ENCODE data around the gene TMEM163. TPM values are rescaled to one million over a fixed set of nuclear protein-coding genes. Genes with fewer than 3 reads are reported as not detected.
"Not testable (repeated sequence)": the region's sequence is repeated elsewhere in the genome, so short reads cannot be mapped to it uniquely, and the experiment has no call there.

The TMEM163 gene
- total RNA-seq, 2 donors from 2014 or later: 0.57 to 1.3 TPM

DNA sequence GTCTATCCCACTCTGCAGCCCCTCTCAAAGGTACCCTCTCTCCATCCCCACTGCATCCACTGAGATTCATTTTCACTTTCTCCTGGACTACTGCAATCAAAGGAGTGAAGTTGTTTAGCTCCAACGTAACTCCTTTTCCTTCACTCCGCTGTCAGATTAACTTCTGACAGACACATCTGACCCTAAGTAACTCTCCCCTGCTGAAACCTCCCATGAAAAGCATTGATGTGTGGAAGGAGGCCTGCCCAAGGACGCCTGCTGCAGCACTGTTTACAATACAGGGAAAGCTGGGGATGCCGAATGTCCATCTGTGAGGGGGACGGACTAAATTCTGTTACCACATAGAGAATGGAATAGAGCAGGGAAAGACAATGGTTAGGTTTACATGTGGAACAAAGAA, 114.8 kb downstream of the TMEM163 start:
- Mint-ChIP-seq H3K27ac (no peak overlapping the region), H3K4me3 (no peak overlapping the region), H3K27me3 (peaks cover 29% of the 10 kb centered on the region), H3K4me1 (peaks cover 4% of the 10 kb centered on the region), H3K36me3 (ENCODE audit: low read depth) (peaks cover 3% of the 10 kb centered on the region)
- DNase-seq (no peak), ATAC-seq (no peak)
- no peaks in the 10 kb centered on the region for H3K9me3 ChIP-seq (ENCODE audit: control insufficient read depth, low read length, poor library complexity, severe bottlenecking)

GRCh38 chr2:134602666-134603065, 116.1 kb downstream of the TMEM163 start:
- peaks cover 3% of the 10 kb centered on the region for H3K36me3 Mint-ChIP-seq (ENCODE audit: low read depth)

DNA sequence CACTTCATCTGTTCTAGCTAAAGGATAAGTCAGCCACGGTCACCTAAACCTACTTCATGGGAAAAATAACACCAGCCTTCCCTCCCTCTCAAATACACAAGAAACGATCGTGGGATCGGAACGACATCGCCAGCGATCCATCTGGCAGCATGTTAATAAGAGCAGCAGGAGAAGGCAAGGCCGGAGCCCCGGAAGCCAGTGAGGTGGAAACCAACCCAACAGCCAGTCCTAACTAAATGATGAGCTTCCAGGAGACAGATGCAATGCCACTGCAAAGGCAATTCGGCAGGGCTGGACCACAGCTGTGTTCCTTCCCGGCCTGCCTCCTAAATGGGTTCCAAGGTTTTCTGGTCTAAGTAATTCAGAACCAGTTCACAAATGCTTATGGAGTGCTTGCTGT, 117.5 kb downstream of the TMEM163 start:
- peaks cover 25% of the 10 kb centered on the region for H3K27me3 Mint-ChIP-seq
- peaks cover 4% of the 10 kb centered on the region for H3K4me1 Mint-ChIP-seq
- no peak overlapping the region for H3K4me3 Mint-ChIP-seq
- H3K27ac Mint-ChIP-seq: no peak overlapping the region
- no peak for ATAC-seq
- no peaks in the 10 kb centered on the region for H3K36me3 Mint-ChIP-seq (ENCODE audit: low read depth)
- no peaks in the 10 kb centered on the region for H3K9me3 ChIP-seq (ENCODE audit: control insufficient read depth, low read length, poor library complexity, severe bottlenecking)
- no peak for DNase-seq

More at GRCh38 chr2:134602666-134603065, 116.1 kb downstream of the TMEM163 start:
- Mint-ChIP-seq H3K4me3 (no peak overlapping the region), H3K4me1 (peaks cover 4% of the 10 kb centered on the region), H3K27ac (no peak overlapping the region), H3K27me3 (peaks cover 29% of the 10 kb centered on the region)
- DNase-seq: no peak
- no peak for ATAC-seq
- no peaks in the 10 kb centered on the region for H3K9me3 ChIP-seq (ENCODE audit: control insufficient read depth, low read length, poor library complexity, severe bottlenecking)

- Mint-ChIP-seq H3K4me3 (no peak overlapping the region), H3K36me3 (ENCODE audit: low read depth) (no peaks in the 10 kb centered on the region), H3K27ac (no peak overlapping the region), H3K27me3 (peaks cover 23% of the 10 kb centered on the region), H3K4me1 (peaks cover 4% of the 10 kb centered on the region)
- DNase-seq: no peak
- H3K9me3 ChIP-seq (ENCODE audit: control insufficient read depth, low read length, poor library complexity, severe bottlenecking): no peaks in the 10 kb centered on the region
- ATAC-seq: no peak
Measured at GRCh38 chr2:134600208-134600607, 118.6 kb downstream of the TMEM163 start.

GRCh38 chr2:134599236-134599635, 119.6 kb downstream of the TMEM163 start:
- H3K4me1 Mint-ChIP-seq: peaks cover 4% of the 10 kb centered on the region
- H3K27ac Mint-ChIP-seq: no peak overlapping the region
- no peak overlapping the region for H3K4me3 Mint-ChIP-seq
- no peaks in the 10 kb centered on the region for H3K9me3 ChIP-seq (ENCODE audit: control insufficient read depth, low read length, poor library complexity, severe bottlenecking)
- H3K27me3 Mint-ChIP-seq: peaks cover 23% of the 10 kb centered on the region
- no peak for DNase-seq
- ATAC-seq: no peak
- no peaks in the 10 kb centered on the region for H3K36me3 Mint-ChIP-seq (ENCODE audit: low read depth)

GRCh38 chr2:134594399-134594798, 124.4 kb downstream of the TMEM163 start:
- no peaks in the 10 kb centered on the region for H3K27me3 Mint-ChIP-seq
- ATAC-seq: no peak
- no peak overlapping the region for H3K4me3 Mint-ChIP-seq
- H3K36me3 Mint-ChIP-seq (ENCODE audit: low read depth): no peaks in the 10 kb centered on the region
- H3K9me3 ChIP-seq (ENCODE audit: control insufficient read depth, low read length, poor library complexity, severe bottlenecking): no peaks in the 10 kb centered on the region
- H3K4me1 Mint-ChIP-seq: no peaks in the 10 kb centered on the region
- no peak overlapping the region for H3K27ac Mint-ChIP-seq
- DNase-seq: no peak

DNA sequence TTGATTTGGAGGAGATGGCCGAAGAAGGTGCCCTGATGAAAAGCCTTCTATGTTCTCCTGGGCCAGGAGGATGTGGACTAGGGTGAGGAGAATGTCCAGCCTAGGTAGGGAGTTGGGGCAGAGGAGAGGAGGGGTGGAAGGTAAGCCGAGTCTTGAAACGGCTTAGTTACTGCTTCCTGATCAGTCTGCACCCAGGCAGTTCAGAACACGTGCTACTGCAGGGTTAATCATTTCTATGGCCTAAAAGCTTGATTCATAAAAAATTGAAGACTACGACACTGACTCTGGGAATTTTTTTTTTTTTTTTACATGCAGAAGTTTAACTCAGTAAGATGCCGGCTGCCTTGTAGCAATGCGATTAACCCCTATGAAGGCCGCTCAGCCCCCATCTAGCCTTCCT, 125.3 kb downstream of the TMEM163 start:
- Mint-ChIP-seq H3K4me3 (no peak overlapping the region), H3K27me3 (no peaks in the 10 kb centered on the region), H3K4me1 (no peaks in the 10 kb centered on the region), H3K36me3 (ENCODE audit: low read depth) (no peaks in the 10 kb centered on the region), H3K27ac (no peak overlapping the region)
- DNase-seq (no peak), ATAC-seq (no peak)
- H3K9me3 ChIP-seq (ENCODE audit: control insufficient read depth, low read length, poor library complexity, severe bottlenecking): no peaks in the 10 kb centered on the region

DNA sequence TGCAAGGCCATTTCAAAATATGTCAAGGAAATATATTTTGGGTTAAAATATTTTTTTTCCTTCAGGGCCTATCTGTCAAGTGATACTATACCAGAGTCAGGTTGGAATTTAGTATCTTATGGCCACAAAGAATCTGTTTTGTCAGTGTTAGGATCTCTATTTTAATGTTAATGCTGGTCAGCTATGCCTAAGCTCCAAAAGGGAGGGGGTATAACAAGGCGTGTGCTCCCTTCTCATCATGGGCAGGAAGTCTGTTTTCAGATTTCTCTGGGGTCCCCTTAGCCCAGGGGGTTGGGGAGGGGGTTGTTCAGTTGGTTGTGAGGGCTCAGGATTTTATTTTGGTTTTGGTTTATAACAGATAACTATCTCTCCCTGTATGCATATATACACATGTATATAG, 126.4 kb downstream of the TMEM163 start:
- Mint-ChIP-seq H3K36me3 (ENCODE audit: low read depth) (no peaks in the 10 kb centered on the region), H3K4me3 (no peak overlapping the region), H3K27ac (no peak overlapping the region), H3K4me1 (no peaks in the 10 kb centered on the region), H3K27me3 (no peaks in the 10 kb centered on the region)
- ATAC-seq (no peak), DNase-seq (no peak)
- no peaks in the 10 kb centered on the region for H3K9me3 ChIP-seq (ENCODE audit: control insufficient read depth, low read length, poor library complexity, severe bottlenecking)

GRCh38 chr2:134591526-134591925, 127.3 kb downstream of the TMEM163 start:
- Mint-ChIP-seq H3K27ac (no peak overlapping the region), H3K4me3 (no peak overlapping the region)

GRCh38 chr2:134590679-134591078, 128.1 kb downstream of the TMEM163 start:
- no peak overlapping the region for H3K4me3 Mint-ChIP-seq
- H3K4me1 Mint-ChIP-seq: peaks cover 2% of the 10 kb centered on the region
- DNase-seq: no peak
- no peak for ATAC-seq
- no peaks in the 10 kb centered on the region for H3K27me3 Mint-ChIP-seq
- no peak overlapping the region for H3K27ac Mint-ChIP-seq
- no peaks in the 10 kb centered on the region for H3K36me3 Mint-ChIP-seq (ENCODE audit: low read depth)
- H3K9me3 ChIP-seq (ENCODE audit: control insufficient read depth, low read length, poor library complexity, severe bottlenecking): no peaks in the 10 kb centered on the region

More at GRCh38 chr2:134591526-134591925, 127.3 kb downstream of the TMEM163 start:
- DNase-seq (no peak), ATAC-seq (no peak)
- Mint-ChIP-seq H3K36me3 (ENCODE audit: low read depth) (no peaks in the 10 kb centered on the region), H3K27me3 (no peaks in the 10 kb centered on the region), H3K4me1 (peaks cover 1% of the 10 kb centered on the region)
- no peaks in the 10 kb centered on the region for H3K9me3 ChIP-seq (ENCODE audit: control insufficient read depth, low read length, poor library complexity, severe bottlenecking)

- not testable (repeated sequence) for H3K27ac Mint-ChIP-seq; ATAC-seq; H3K9me3 ChIP-seq (ENCODE audit: control insufficient read depth, low read length, poor library complexity, severe bottlenecking); H3K4me1 Mint-ChIP-seq; H3K36me3 Mint-ChIP-seq (ENCODE audit: low read depth); H3K4me3 Mint-ChIP-seq; H3K27me3 Mint-ChIP-seq; DNase-seq
Measured at GRCh38 chr2:134589171-134590083, 129.4 kb downstream of the TMEM163 start.

- H3K27ac Mint-ChIP-seq: no peak overlapping the region
- ATAC-seq (no peak), DNase-seq (no peak)
- no peaks in the 10 kb centered on the region for H3K9me3 ChIP-seq (ENCODE audit: control insufficient read depth, low read length, poor library complexity, severe bottlenecking)
- peaks cover 4% of the 10 kb centered on the region for H3K4me1 Mint-ChIP-seq
- no peaks in the 10 kb centered on the region for H3K36me3 Mint-ChIP-seq (ENCODE audit: low read depth)
- H3K4me3 Mint-ChIP-seq: no peak overlapping the region
- H3K27me3 Mint-ChIP-seq: no peaks in the 10 kb centered on the region
Measured at GRCh38 chr2:134588556-134588955, 130.2 kb downstream of the TMEM163 start.

- Mint-ChIP-seq H3K27me3 (no peaks in the 10 kb centered on the region), H3K4me1 (peaks cover 9% of the 10 kb centered on the region), H3K27ac (no peak overlapping the region), H3K4me3 (no peak overlapping the region), H3K36me3 (ENCODE audit: low read depth) (no peaks in the 10 kb centered on the region)
- DNase-seq: no peak
- no peak for ATAC-seq
- no peaks in the 10 kb centered on the region for H3K9me3 ChIP-seq (ENCODE audit: control insufficient read depth, low read length, poor library complexity, severe bottlenecking)
Measured at GRCh38 chr2:134586326-134586965, 132.4 kb downstream of the TMEM163 start.
